Jurkat, Clone E6-1 (cell line): ENCODE measurements around the gene STMP1. TPM values are rescaled to one million over a fixed set of nuclear protein-coding genes. Genes with fewer than 3 reads are reported as not detected.
"Not testable (repeated sequence)": the region's sequence is repeated elsewhere in the genome, so short reads cannot be mapped to it uniquely, and the experiment has no call there.

Experiments
- DNase-seq: peaks from one replicate; pipeline ENCODE4 v3.0.0-alpha.2; 2011; ENCODE audit warnings: low read depth, low spot score
- H3K4me3 ChIP-seq: 2 replicates; pipeline ENCODE4 v1.5.1; 2011; ENCODE audit warnings: mild to moderate bottlenecking, low read length, control low read depth, moderate library complexity
- polyA plus RNA-seq: library from polyadenylated mRNA; unstranded; fragments of >200 nt; gene quantifications from one replicate; pipeline ENCODE4 v1.2.1, GENCODE V29; 2012; ENCODE audit warnings: missing spikeins; ENCODE audit not compliant: insufficient read length, insufficient read depth

STMP1 gene
- 44.9 TPM for polyA plus RNA-seq

DNA sequence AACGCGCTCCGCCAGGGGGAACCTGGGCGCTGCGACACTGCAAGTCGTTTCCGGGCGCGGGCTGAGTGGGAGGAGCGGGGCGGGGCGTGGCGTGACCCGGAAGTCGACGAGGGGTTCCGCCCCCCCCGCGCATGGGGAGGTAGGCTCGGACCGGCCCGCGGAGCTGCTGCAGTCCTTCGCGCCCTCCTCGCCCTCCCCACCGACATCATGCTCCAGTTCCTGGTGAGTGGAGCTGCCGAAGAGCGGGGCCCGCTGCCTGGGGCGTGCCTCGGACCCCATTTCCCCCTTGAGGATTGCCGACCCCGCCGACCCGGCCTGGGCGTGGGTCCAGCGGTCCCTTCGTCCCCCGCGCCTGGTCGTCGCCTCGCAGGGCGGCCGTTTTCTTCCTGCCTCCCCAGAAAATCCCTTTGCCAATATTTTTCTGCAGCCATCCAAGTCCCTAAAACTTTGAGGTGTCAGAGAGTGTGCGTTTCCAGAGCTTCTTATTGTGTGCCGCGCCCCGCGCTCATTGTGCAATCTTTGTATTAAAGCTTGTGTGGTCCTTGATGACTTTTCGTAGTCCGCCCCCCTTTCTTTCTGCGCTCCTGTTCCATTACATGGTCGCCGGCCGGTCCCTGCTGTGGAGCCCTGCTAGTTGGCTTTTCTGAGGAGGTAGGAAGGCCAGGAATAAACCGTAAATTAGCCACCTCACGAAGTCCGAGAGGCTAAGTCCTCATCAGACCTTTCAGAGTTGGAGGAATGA, at the start of gene STMP1:
Gene STMP1 (plus strand): TSS at position 142 of the 742 bp plus-strand sequence.
- H3K4me3 ChIP-seq = peak within 1 kb of the TSS; percentile 65
- DNase-seq = peak; percentile 88

DNA sequence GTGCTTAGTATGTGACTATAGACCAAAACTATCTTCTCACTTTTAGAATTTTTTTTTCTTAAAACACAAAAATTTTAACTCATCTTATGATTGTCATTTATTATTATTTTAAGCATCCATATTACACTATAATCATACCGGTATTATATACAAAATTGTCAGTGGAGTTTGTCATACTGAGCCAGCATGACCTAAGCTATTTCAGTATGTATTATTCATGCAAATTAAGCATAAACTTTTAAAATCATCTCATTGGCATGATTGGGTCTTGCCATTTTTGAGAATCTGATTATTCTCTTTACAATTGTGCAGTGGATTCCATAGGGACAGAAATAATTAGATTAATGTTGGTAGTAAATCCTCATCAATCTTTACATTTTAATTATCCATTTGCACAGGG, 46.2 kb upstream of the STMP1 start:
- H3K4me3 ChIP-seq = no peak overlapping the region
- DNase-seq = no peak

DNA sequence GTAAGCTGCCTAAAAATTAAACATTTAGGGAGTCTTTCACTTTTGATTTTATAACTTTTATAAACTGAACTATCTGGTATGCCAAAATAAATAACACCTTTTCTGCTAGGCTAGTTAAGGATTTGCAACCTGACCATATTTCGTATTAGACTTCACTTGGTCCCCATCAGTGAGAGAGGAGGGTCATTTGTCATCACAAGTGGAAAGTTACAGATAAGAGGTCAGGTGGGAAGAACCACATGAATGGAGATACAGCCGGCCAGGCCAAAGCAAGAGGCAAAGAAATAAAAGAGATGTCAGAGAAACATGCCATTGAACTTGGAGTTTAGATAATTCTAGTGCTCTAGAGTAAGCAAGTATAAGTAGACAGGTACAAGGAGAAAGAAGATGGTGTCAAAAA, 44.5 kb upstream of the STMP1 start:
- no peak for DNase-seq
- no peak overlapping the region for H3K4me3 ChIP-seq

DNA sequence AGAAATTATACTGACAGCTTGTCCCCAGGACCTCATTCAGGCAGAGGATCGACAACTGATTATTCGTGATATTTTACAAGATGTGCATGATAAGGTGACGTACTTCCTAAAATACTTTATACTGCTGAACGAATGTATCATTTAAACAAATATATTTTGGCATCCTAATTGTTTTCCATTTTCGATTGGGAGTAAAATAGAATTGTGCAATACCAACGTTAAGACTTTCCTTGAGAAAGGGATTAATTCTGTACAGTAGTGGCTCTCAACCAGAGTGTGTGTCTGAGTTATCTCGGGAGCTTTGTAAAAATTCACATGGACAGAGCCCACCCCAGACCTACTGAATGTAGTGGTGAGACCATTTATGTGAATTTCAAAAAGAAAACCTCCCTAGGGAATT, 43.8 kb upstream of the STMP1 start:
- H3K4me3 ChIP-seq = no peak overlapping the region
- no peak for DNase-seq

DNA sequence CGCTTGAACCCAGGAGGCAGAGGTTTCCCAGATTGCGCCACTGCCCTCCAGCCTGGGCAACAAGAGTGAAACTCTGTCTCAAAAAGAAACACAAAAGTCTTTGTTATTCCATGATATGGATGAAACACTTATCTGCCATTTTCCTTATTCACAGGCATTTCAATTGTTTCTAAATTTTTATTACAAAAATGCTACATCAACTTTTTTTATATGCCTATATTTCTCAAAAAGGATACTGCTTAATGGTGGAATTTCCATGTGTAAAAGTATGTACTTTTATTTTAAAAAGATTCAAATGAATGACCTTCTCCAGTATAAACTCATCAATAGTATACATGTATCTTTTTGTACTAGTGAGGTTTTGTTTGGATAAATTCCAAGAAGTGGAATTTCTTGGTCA, 41.9 kb upstream of the STMP1 start:
- no peak overlapping the region for H3K4me3 ChIP-seq
- DNase-seq = no peak

DNA sequence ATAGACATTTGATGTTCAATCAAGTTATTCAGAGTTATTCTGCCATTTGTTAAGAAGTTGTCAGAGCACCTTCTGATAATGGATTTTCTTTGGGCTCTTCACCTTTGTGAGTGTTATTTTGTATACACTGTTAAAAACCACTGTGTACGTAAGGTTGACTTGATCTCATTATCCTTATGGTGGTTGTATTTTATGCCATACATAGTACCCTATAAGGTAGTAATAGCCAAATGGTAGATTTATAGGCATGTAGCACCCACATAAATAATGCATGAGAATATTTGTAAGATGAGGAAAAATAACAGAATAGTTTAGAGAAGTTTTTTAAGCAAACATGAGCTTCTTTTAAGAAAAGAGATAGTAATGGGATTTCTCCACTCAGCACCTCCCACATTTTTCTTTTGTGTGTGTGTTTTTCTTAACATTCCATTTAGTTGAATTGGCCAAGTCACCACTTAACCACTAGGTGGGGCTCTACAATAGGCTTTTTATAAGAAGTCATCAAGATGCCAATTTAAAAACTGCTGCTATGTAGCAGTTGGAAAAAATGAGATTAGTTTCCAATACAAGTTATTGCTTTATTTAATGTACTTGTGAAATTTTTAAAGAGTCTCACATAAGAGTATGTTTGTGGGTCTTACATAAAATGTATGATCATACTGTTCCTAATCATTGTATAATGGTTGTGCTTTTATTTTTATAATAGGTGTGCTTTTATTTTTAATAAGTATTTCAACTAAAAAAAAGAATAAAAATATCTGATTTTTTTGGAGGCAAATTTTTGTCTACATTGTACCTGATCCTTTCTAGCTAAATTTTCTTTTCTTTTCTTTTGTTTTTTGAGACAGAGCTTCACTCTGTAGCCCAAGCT, 41.1 kb upstream of the STMP1 start:
- H3K4me3 ChIP-seq = no peak overlapping the region
- DNase-seq = peak; percentile 55

DNA sequence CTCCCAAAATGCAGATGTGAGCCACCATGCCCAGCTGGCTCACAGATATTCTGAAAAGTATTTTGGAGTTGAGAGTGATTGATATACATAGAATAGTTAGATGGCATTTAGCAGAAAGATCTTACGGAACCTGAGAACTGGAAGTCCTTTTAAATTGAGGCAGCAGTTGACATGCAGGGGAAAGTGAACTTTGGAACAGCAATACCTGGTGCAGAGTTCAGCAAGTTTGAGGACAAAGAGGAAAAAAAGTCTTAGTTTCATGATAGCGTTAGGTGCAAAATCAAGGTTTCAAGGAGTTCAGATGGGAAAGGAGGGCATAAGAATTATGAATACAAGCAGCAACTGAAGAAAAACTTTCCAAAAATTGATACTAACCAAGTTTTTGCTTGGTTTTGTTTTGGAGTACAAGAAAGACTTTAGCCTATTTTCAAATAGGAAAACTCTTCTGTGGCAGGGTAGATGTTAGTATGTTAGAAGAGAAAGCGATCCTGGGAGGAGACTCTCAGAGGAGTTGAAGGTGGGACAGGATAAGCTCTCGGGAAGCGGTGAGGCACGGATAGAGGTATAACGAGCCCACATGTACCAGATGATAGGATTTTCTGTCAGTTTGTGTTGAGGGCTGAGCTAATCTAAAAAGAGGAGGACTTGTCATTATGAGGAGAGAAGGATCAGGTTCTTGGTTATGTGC, 28.0 kb upstream of the STMP1 start:
- DNase-seq = no peak
- H3K4me3 ChIP-seq = no peak overlapping the region

DNA sequence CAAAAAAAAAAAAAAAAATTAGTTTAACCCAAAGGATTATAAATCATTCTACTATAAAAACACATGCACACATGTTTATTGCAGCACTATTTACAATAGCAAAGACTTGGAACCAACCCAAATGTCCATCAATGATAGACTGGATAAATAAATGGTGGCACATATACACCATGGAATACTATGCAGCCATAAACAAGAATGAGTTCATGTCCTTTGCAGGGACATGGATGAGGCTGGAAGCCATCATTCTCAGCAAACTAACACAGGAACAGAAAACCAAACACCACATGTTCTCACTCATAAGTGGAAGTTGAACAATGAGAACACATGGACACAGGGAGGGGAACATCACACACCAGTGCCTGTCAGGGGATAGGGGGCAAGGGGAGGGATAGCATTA, 22.6 kb upstream of the STMP1 start:
- not testable (repeated sequence) for DNase-seq, H3K4me3 ChIP-seq

DNA sequence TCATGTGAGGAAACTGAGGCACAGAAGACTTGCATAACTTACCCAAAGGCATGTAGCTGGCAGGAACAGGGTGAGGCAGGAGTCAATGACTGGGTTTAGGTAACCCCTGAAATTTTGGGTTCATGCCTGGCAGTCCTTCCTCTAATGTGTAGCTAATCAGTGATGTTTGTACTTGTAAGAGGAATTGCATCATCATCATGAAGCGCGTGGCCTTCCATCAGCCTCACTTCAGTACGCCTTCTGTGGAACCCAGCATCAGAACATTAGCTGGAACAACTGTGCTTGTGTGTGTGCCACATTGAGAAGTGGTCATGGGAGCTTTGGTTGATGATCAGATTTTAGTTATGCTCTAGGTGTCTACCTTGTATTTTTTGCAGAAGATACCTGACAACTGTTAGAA, 18.2 kb upstream of the STMP1 start:
- H3K4me3 ChIP-seq = no peak overlapping the region
- no peak for DNase-seq

DNA sequence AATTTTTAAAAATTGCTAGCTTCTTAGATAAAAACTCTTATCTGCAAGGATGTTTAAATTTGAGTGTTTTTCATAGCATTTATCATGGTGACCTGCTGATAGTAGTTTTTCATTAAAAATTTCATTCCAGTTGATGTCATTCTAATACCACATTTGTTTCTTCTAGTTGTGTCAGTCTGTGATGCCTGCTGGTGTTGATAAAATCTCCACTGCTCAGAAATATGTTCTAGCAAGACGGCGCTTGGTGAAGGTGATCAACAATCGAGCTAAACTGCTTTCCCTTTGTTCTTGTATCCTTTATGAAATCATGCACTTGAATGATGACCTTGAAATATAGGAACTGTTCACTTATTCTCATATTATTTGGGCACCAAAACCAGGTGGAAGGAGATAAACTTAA, 17.6 kb upstream of the STMP1 start:
- no peak for DNase-seq
- no peak overlapping the region for H3K4me3 ChIP-seq

DNA sequence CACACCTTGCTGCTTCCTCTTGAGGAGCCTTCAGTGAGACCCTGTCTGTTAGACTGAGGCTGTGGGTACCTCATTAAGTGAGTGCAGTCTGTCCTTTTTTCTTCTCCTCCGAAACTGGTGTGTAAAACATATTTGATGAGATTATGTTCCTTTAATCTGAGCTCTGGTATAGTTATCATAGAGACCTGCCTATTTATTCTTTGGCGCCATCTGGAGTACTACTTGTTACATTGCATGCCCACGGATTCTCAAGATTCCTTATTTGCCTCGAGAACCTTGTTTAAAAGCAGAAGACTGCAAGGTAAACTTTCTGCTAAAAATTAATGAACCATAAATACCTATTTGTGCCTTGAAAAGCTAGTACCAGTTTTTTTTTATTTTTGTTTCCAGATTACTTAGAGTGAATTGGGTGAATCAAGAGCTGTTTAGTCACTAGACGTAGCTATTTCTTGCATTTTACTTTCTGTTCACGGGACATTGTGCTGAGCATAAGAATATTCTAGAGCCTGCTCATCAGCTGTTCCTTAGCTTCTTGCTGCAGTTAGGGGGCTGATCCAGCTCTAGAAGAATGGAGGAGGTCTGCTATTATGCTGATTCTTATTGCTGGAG, 16.9 kb upstream of the STMP1 start:
- DNase-seq = peak; percentile 39

DNA sequence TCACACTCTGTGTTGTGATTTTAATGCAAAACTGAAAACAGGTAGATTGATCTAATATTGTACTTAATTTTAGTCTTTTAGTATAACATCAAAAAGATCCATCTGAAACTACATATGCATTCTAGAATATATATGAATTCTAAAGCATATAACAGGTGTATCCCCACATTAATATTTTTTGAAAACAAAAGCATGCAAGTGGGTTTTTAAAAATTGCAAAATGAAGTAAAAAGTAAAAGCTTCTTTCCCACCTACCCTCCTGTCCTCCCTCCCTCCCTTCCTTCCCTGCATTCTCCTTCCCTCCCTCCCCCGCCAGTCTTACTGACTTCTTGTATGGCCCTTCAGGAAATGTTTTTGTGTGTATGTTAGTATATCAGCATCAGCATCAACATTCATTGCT, 14.6 kb upstream of the STMP1 start:
- H3K4me3 ChIP-seq = no peak overlapping the region
- no peak for DNase-seq

More for the DNA sequence above, 16.9 kb upstream of the STMP1 start:
- no peak overlapping the region for H3K4me3 ChIP-seq

DNA sequence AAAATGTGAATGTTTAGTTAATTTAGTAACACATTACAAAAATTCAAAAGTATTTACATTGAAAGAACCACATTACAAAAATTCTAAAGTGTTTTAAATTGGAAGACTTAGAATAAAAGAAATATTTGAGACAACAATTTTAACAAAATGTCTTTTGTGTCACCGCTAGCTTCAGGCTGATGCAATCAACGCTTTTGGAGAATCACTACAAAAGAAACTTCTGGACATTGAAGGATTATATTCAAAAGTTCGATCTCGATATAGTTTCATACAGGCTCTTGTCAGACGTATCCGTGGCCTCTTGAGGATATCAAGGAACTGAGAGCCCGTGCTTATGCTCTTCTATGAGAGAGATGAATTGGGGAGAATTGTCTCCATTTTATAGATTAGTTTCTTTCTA, 14.1 kb upstream of the STMP1 start:
- DNase-seq = no peak
- H3K4me3 ChIP-seq = no peak overlapping the region

DNA sequence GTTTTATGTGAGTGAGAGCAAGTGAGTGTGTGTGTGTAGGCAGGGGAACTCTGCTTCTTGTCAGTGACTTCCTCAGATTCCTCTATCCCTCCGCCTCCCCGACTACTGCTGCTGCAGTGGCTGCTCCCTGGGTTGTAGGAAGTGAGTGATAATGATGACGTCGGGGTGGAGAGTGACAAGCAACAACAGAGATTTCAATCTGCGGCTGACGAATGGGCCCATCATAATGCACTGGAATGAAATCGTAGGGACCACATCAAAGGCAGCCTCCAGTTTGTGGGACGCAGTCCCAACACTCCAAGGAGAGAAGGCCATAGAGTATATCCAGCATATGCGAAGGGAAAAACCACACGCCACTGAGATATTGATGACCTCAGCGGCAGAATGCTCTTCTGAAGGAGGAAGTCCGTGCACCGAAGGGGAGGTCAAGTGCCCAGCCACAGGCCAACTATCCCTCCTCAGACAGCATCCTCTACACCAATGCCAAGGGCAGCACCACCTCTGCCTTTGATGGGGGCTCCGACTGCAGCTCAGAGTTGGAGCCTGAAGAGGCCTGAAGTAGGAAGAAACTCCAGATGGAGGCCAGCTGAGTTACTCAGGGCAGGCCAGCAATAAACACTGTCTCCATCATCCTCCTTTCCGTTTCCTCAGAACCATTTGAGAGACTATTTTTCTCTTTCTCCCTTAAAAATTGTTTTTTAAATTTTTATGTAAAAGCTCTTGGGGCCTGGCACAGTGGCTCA, 11.3 kb upstream of the STMP1 start:
- no peak for DNase-seq
- H3K4me3 ChIP-seq = no peak overlapping the region

DNA sequence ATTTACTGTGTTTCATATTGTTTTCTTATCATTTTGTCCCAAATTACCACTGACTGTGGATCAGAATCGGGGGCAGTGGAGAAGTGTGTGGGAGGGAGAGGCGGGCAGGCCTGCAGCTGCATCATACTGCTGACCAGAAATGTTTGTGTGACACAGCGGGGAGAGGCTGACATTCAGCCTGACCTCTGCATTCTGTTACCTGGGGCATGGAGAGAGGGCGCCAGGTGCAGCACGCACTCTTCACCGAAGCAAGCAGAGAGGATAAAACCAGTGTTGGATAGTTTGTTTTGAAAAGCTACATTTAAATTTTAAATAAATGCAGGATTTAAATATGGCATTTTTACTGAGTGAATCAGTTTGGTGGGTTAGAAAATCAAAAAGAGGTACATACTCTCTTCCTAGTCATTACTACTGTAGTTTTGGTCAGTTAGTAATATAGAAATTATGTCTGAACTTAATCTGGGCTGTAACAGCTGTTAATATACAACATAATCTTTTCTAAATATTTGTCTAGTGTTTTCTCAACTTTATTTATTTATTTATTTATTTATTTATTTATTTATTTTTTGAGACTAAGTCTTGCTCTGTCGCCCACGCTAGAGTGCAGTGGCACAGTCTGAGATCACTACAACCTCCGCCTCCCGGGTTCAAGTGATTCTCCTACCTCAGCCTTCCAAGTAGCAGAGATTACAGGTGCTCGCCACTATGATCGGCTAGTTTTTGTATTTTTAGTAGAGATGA, 8.8 kb upstream of the STMP1 start:
- no peak for DNase-seq
- H3K4me3 ChIP-seq = no peak overlapping the region

DNA sequence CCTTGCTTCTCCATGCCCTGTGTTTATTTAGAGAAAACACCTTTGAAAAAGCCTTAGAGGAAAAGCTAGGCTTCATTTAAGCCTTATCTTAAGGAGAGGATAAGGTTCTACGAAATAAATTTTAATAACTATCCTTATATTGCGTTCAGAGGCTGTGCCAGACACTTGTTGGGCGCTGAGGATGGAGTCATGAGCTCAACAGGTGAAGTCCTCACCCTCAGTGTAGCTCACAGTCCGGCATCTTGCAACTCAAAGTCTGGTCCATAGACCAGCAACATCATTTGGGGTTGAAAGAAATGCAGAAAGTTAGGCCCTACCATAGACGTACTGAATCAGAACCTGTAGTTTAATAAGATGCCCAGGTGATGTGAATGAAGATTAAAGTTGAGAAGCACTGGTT, 3.8 kb upstream of the STMP1 start:
- DNase-seq = no peak
- H3K4me3 ChIP-seq = no peak overlapping the region

DNA sequence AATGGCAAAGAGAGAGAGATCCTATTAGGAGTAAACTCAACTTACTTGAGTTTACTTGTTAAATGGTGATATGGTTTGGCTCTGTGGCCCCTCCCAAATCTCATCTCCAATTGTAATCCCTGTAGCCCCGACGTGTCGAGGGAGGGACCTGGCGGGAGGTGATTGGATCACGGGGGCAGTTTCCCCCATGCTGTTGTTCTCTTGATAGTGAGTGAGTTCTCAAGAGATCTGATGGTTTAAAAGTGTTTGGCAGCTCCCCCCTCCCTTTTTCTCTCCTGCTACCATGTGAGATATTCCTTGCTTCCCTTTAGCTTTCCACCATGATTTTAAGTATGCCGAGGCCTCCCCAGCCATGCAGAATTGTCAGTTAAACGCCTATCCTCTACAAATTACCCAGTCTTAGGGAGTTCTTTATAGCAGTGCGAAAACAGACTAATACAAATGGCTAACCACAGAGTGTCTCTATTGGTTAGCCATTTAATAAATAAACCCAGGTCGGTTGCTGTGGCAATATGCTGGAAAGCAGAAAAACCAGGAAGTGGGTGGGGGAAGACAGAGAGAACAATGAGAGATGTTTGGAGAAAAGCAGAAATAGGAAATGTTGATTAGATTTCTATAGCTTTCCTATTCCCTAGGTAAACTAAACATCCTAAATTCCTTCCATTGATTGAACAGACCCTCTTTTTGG, 3.0 kb upstream of the STMP1 start:
- DNase-seq = no peak

More for the DNA sequence above, 3.0 kb upstream of the STMP1 start:
- H3K4me3 ChIP-seq = no peak overlapping the region
